A673 (cell line): Measurements from ENCODE around the gene SPNS2. TPM values are rescaled to one million over a fixed set of nuclear protein-coding genes. Genes with fewer than 3 reads are reported as not detected.

Experiments used
- BruUV-seq: library from RNA; stranded (reverse); fragments of 400-500 nt; replicated peaks from 2 replicates; lab custom pipeline; 2021; lab: Mats Ljungman, UMichigan
- CTCF ChIA-PET: fragments of 300-600 bp; sonication (Branson Sonifier 250); formaldehyde crosslinking; loops from one replicate; lab custom pipeline; 2022; ENCODE audit warnings: antibody characterized with exemption; lab: Charles Lee
- POLR2A ChIA-PET: fragments of 300-600 bp; sonication (Branson Sonifier 250); formaldehyde crosslinking; loops from one replicate; lab custom pipeline; 2022; ENCODE audit warnings: antibody characterized with exemption; ENCODE audit not compliant: low non-redundant PET; lab: Charles Lee
- DNase-seq: peaks from one replicate; pipeline ENCODE4 v3.0.0-alpha.2; 2015; ENCODE audit warnings: low spot score
- H3K27ac ChIP-seq: fragments of 200-600 bp; sonication (generic); 2 replicates; pipeline ENCODE4 v1.5.1; 2016; ENCODE audit warnings: mixed run types, low read depth, mild to moderate bottlenecking, mixed read lengths, antibody characterized with exemption, low read length; ENCODE audit not compliant: poor library complexity, severe bottlenecking
- H3K27me3 ChIP-seq: fragments of 200-600 bp; sonication (generic); replicated peaks from 2 replicates; pipeline ENCODE4 v1.6.1; 2017; ENCODE audit warnings: mixed run types, low read depth, mild to moderate bottlenecking, mixed read lengths, antibody characterized with exemption, low read length; ENCODE audit not compliant: insufficient read depth, poor library complexity
- H3K36me3 ChIP-seq: fragments of 200-600 bp; sonication (generic); 2 replicates; pipeline ENCODE4 v1.6.1; 2016; ENCODE audit warnings: mixed run types, mild to moderate bottlenecking, mixed read lengths, antibody characterized with exemption, low read length; ENCODE audit not compliant: insufficient read depth, poor library complexity, severe bottlenecking
- H3K4me1 ChIP-seq: fragments of 200-600 bp; sonication (generic); 2 replicates; pipeline ENCODE4 v1.6.1; 2017; ENCODE audit warnings: mixed run types, mild to moderate bottlenecking, mixed read lengths, antibody characterized with exemption, low read length; ENCODE audit not compliant: insufficient read depth, poor library complexity, severe bottlenecking
- H3K4me3 ChIP-seq: fragments of 200-600 bp; sonication (generic); 2 replicates; pipeline ENCODE4 v1.5.1; 2016; ENCODE audit warnings: low read depth, mixed run types, mild to moderate bottlenecking, mixed read lengths, low read length; ENCODE audit not compliant: poor library complexity, severe bottlenecking
- H3K9me3 ChIP-seq: fragments of 200-600 bp; sonication (generic); 2 replicates; pipeline ENCODE4 v1.6.1; 2016; ENCODE audit warnings: mixed run types, low read depth, mild to moderate bottlenecking, mixed read lengths, antibody characterized with exemption, low read length; ENCODE audit not compliant: poor library complexity, severe bottlenecking
- CTCF ChIP-seq: fragments of 300-800, 200-600 bp; sonication (generic); conservative IDR thresholded peaks from 2 replicates; pipeline ENCODE4 v1.5.1; 2017; ENCODE audit warnings: low read depth, mild to moderate bottlenecking, antibody characterized with exemption, low read length, moderate library complexity, mixed read lengths
- EZH2 ChIP-seq: fragments of 200-600 bp; sonication (generic); IDR thresholded peaks from 2 replicates; pipeline ENCODE4 v1.6.1; 2017; ENCODE audit warnings: borderline replicate concordance, low read depth, mild to moderate bottlenecking, mixed read lengths, antibody characterized with exemption, low read length; ENCODE audit not compliant: poor library complexity, severe bottlenecking
- intact Hi-C: fragments of 100-400 bp; cut with micrococcal nuclease; formaldehyde crosslinking; loops from one replicate; pipeline ENCODE4 v1.10.0; 2022; ENCODE audit not compliant: unreplicated experiment
- total RNA-seq: library from RNA; stranded (reverse); gene quantifications from 2 replicates; pipeline ENCODE4 v1.2.3, GENCODE V29; 2021

SPNS2 gene
- total RNA-seq, 1 experiment from 2014 or later = not detected

- H3K27ac ChIP-seq = no peak overlapping the region
- no TSS peak for BruUV-seq
- POLR2A ChIA-PET = interaction anchor here (0.5 to 0.7 kb wide), 2 partner anchors 61 to 835 kb away, joined by 3 read pairs; no protein-coding TSS in a partner anchor
- no peaks in the 10 kb centered on the region for H3K9me3 ChIP-seq
- no peak overlapping the region for H3K4me3 ChIP-seq
- CTCF ChIA-PET = interaction anchor here (0.5 kb wide), 1 partner anchor 295 kb away, joined by 3 read pairs; no protein-coding TSS in a partner anchor
- TF ChIP-seq EZH2 (no peak), CTCF (no peak)
- H3K4me1 ChIP-seq = peaks cover 12% of the 10 kb centered on the region
- peaks cover 46% of the 10 kb centered on the region for H3K27me3 ChIP-seq
- peak; percentile 21 for DNase-seq
- intact Hi-C loops = no loop called here
- H3K36me3 ChIP-seq = no peaks in the 10 kb centered on the region
Measured at GRCh38 chr17:4497101-4497824, 1.4 kb upstream of the SPNS2 start.

- BruUV-seq = no TSS peak
- POLR2A ChIA-PET = interaction anchor here (0.9 kb wide), 1 partner anchor 10 kb away, joined by 3 read pairs; no protein-coding TSS in a partner anchor
Measured at GRCh38 chr17:4499431-4500190, 930 bp downstream of the SPNS2 start.

More at GRCh38 chr17:4499431-4500190, 930 bp downstream of the SPNS2 start:
- intact Hi-C loops = no loop called here
- Histone ChIP-seq H3K4me3 (peak overlapping the region; percentile 15), H3K27me3 (peaks cover 48% of the 10 kb centered on the region), H3K36me3 (no peaks in the 10 kb centered on the region), H3K9me3 (no peaks in the 10 kb centered on the region), H3K27ac (no peak overlapping the region), H3K4me1 (peaks cover 12% of the 10 kb centered on the region)
- CTCF ChIA-PET = interaction anchor here (1.1 kb wide), 1 partner anchor 67 kb away, joined by 3 read pairs; no protein-coding TSS in a partner anchor
- peak; percentile 18 for DNase-seq
- TF ChIP-seq CTCF = no peak
- TF ChIP-seq EZH2 = no peak
